GM23248 (cell line): ENCODE results near the gene ENO2. TPM values are rescaled to one million over a fixed set of nuclear protein-coding genes. Genes with fewer than 3 reads are reported as not detected.
"Not testable (repeated sequence)": the region's sequence is repeated elsewhere in the genome, so short reads cannot be mapped to it uniquely, and the experiment has no call there.

Experiments
- DNase-seq: peaks from one replicate; pipeline ENCODE4 v3.0.0-alpha.2; 2015
- H2AFZ ChIP-seq: fragments of 200-600 bp; sonication (generic); 2 replicates; pipeline ENCODE4 v1.6.1; 2016; ENCODE audit warnings: antibody characterized with exemption
- H3F3A ChIP-seq: fragments of 200-600 bp; sonication (generic); 2 replicates; pipeline ENCODE4 v1.6.1; 2016; ENCODE audit warnings: mild to moderate bottlenecking, antibody characterized with exemption, mixed run types; ENCODE audit not compliant: insufficient read depth
- H3K27ac ChIP-seq: fragments of 200-600 bp; sonication (generic); 2 replicates; pipeline ENCODE4 v1.5.1; 2016; ENCODE audit warnings: mild to moderate bottlenecking
- H3K27me3 ChIP-seq: fragments of 200-600 bp; sonication (generic); replicated peaks from 2 replicates; pipeline ENCODE4 v1.6.1; 2016; ENCODE audit warnings: mild to moderate bottlenecking; ENCODE audit not compliant: insufficient read depth
- H3K36me3 ChIP-seq: fragments of 200-600 bp; sonication (generic); 2 replicates; pipeline ENCODE4 v1.6.1; 2016; ENCODE audit warnings: low read depth, mild to moderate bottlenecking
- H3K4me1 ChIP-seq: fragments of 200-600 bp; sonication (generic); 2 replicates; pipeline ENCODE4 v1.6.1; 2016; ENCODE audit warnings: mild to moderate bottlenecking; ENCODE audit not compliant: insufficient read depth
- H3K4me2 ChIP-seq: fragments of 200-600 bp; sonication (generic); one replicate; pipeline ENCODE4 v1.6.1; 2016; ENCODE audit warnings: mild to moderate bottlenecking; ENCODE audit not compliant: unreplicated experiment
- H3K4me3 ChIP-seq: fragments of 200-600 bp; sonication (generic); 2 replicates; pipeline ENCODE4 v1.5.1; 2016; ENCODE audit warnings: mild to moderate bottlenecking
- H3K79me2 ChIP-seq: fragments of 200-600 bp; sonication (generic); 2 replicates; pipeline ENCODE4 v1.6.1; 2016; ENCODE audit warnings: mild to moderate bottlenecking; ENCODE audit not compliant: insufficient read depth
- H3K9ac ChIP-seq: fragments of 200-600 bp; sonication (generic); 2 replicates; pipeline ENCODE4 v1.6.1; 2016; ENCODE audit warnings: mild to moderate bottlenecking
- H3K9me2 ChIP-seq: fragments of 200-600 bp; sonication (generic); 2 replicates; pipeline ENCODE4 v1.6.1; 2016; ENCODE audit warnings: mixed run types, mild to moderate bottlenecking, moderate library complexity; ENCODE audit not compliant: insufficient read depth
- H3K9me3 ChIP-seq: fragments of 200-600 bp; sonication (generic); one replicate; pipeline ENCODE4 v1.6.1; 2017; ENCODE audit warnings: low read depth
- H4K20me1 ChIP-seq: fragments of 200-600 bp; sonication (generic); 2 replicates; pipeline ENCODE4 v1.6.0; 2016; ENCODE audit not compliant: insufficient read depth
- EZH2 ChIP-seq: fragments of 200-600 bp; sonication (generic); IDR thresholded peaks from 2 replicates; pipeline ENCODE4 v1.6.1; 2018; ENCODE audit warnings: antibody characterized with exemption, mild to moderate bottlenecking; ENCODE audit not compliant: insufficient read depth, poor library complexity, severe bottlenecking
- EZH2phosphoT487 ChIP-seq: fragments of 200-600 bp; sonication (generic); IDR thresholded peaks from 2 replicates; pipeline ENCODE4 v1.6.1; 2018; ENCODE audit warnings: antibody characterized with exemption, moderate library complexity, mild to moderate bottlenecking, low read depth; ENCODE audit not compliant: insufficient read depth
- WGBS, 2 experiments: methylation state at CpG; one replicate each; pipeline ENCODE4 v1.1.6; 2015 to 2017; ENCODE audit warnings: low lambda C conversion rate in 2 of 2, low coverage in 1 of 2; ENCODE audit errors: missing lambda C conversion rate in 2 of 2; 5-methylcytosine and 5-hydroxymethylcytosine counted together
- in situ Hi-C: fragments of 300-500 bp; cut with MboI; formaldehyde crosslinking; loops from 2 replicates; pipeline ENCODE4 v1.15.0; 2020
- polyA plus RNA-seq: library from polyadenylated mRNA; unstranded; fragments of >200 nt; fragmentation: Nextera tagmentation; extraction: Ambion mirVana; gene quantifications from 2 replicates; pipeline ENCODE4 v1.2.1, GENCODE V29; 2016
- total RNA-seq: library from RNA; depleted of rRNA; stranded (reverse); fragments of >200 nt; shearing (Covaris generic); gene quantifications from 2 replicates; pipeline ENCODE4 v1.2.3, GENCODE V29; 2014

Gene ENO2
- total and polyA plus RNA-seq, 2 experiments from 2014 or later: 10.1 to 34.2 TPM

DNA sequence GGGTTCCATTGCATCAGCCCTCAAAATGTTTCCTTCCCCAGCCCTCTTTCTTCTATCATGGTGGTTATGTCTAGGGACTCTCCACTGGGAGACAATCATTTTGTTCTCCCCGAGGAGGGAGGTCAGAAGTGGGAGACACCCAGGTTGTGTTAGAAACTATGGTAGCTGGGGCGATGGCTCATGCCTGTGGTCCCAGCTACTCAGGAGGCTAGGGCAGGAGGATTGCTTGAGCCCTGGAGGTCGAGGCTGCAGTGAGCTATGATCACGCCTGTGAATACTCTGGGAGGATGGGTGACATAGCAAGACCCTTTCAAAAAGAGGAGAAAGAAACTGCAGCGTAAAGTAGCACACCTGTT, 22.8 kb upstream of the ENO2 start:
- 92 to 95% methylated on average over 5 of the region's 5 CpGs for WGBS, 2 experiments
- Histone ChIP-seq H3K27me3 (no peaks in the 10 kb centered on the region), H3K4me3 (peak overlapping the region; percentile 73), H3K9me3 (no peaks in the 10 kb centered on the region), H3K9ac (peak overlapping the region; percentile 87), H2AFZ (peak overlapping the region; percentile 97), H3K36me3 (no peaks in the 10 kb centered on the region), H4K20me1 (no peaks in the 10 kb centered on the region), H3F3A (peaks cover 20% of the 10 kb centered on the region), H3K4me2 (peak overlapping the region; percentile 81), H3K27ac (peak overlapping the region; percentile 88), H3K4me1 (peaks cover 10% of the 10 kb centered on the region; the same call in 1 of the 2 replicates), H3K9me2 (no peaks in the 10 kb centered on the region), H3K79me2 (no peaks in the 10 kb centered on the region)
- no peak for DNase-seq
- TF ChIP-seq EZH2phosphoT487 (no peak), EZH2 (no peak)
- in situ Hi-C loops: no loop called here

DNA sequence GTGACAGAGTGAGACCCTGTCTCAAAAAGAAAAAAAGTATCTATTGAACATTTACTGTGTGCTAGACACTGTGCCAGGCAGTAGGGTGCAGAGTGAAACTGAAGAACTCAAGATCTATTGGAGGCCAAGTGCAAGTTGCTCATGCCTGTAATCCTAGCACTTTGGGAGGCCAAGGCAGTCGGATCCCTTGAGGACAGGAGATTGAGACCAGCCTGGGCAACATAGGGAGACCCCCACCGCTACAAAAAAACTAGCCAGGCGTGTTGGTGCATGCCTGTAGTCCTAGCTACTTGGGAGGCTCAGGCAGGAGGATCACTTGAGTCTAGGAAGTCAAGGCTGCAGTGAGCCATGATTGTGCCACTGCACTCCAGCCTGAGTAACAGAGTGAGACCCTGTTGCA, 21.7 kb upstream of the ENO2 start:
- WGBS, 2 experiments: 82 to 83% methylated on average over 3 of the region's 3 CpGs
- H2AFZ ChIP-seq, H3K9me3 ChIP-seq, H3K27me3 ChIP-seq, H3K9me2 ChIP-seq, H3K36me3 ChIP-seq, H3K4me1 ChIP-seq, H3K9ac ChIP-seq, H4K20me1 ChIP-seq, H3K79me2 ChIP-seq, H3K4me2 ChIP-seq, H3K27ac ChIP-seq, H3K4me3 ChIP-seq, DNase-seq, in situ Hi-C loops: not testable (repeated sequence)
- H3F3A ChIP-seq: peaks cover 20% of the 10 kb centered on the region

DNA sequence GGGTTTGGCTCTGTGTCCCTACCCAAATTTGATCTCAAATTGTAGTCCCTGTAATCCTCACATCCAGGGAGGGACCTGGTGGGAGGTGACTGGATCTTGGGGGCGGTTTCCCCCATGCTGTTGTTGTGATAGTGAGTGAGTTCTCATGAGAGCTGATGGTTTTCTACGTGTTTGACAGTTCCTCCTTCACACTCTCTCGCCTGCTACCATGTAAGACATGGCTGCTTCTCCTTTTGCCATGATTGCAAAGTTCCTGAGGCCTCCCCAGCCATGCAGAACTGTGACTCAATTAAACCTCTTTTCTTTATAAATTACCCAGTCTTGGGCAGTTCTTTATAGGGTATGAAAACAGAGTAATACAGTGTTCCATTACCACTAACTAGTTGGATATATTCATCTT, 20.1 kb upstream of the ENO2 start:
- 90 to 97% methylated on average over 3 of the region's 3 CpGs for WGBS, 2 experiments
- H3K27ac ChIP-seq: no peak overlapping the region
- H3K4me1 ChIP-seq: peaks cover 10% of the 10 kb centered on the region; the same call in 1 of the 2 replicates
- in situ Hi-C loops: no loop called here
- H3K79me2 ChIP-seq: no peaks in the 10 kb centered on the region
- H4K20me1 ChIP-seq: no peaks in the 10 kb centered on the region
- no peaks in the 10 kb centered on the region for H3K36me3 ChIP-seq
- H3K9ac ChIP-seq: no peak overlapping the region
- TF ChIP-seq EZH2: no peak
- no peak for TF ChIP-seq EZH2phosphoT487
- no peak overlapping the region for H2AFZ ChIP-seq
- no peaks in the 10 kb centered on the region for H3K9me3 ChIP-seq
- no peak overlapping the region for H3K4me2 ChIP-seq
- H3K9me2 ChIP-seq: no peaks in the 10 kb centered on the region
- no peaks in the 10 kb centered on the region for H3K27me3 ChIP-seq
- peaks cover 17% of the 10 kb centered on the region for H3F3A ChIP-seq
- DNase-seq: no peak
- no peak overlapping the region for H3K4me3 ChIP-seq

DNA sequence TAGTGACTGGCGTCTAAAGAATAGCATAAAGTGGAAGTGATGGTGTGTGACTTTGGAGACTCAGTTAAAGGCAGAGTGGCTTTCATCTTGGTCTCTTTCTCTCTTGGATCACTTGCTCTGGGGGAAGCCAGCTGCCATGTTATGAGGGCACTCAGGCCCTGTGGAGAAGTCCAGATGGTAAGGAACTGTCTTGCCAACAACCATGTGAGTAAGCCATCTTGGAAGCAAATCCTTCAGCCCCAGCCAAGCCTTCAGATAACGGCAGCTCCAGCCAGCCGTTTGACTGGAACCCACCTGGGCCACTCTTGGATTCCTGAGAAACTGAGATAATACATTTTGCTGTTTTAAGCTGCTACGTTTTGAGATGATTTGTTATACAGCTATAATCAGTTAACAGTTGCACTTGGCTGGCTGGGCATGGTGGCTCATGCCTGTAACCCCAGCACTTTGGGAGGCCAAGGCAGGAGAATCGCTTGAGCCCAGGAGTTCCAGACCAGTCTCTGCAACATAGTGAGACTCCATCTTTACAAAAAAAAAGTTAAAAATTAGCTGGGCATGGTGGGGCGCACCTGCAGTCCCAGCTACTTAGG, 17.4 kb upstream of the ENO2 start:
- Histone ChIP-seq H3K4me3 (no peak overlapping the region), H3K4me2 (no peak overlapping the region), H3K9me3 (no peaks in the 10 kb centered on the region), H3K27ac (no peak overlapping the region), H3K27me3 (no peaks in the 10 kb centered on the region), H2AFZ (no peak overlapping the region), H3K9ac (no peak overlapping the region), H3K79me2 (no peaks in the 10 kb centered on the region), H3K9me2 (no peaks in the 10 kb centered on the region), H3F3A (no peaks in the 10 kb centered on the region), H3K4me1 (no peaks in the 10 kb centered on the region), H3K36me3 (no peaks in the 10 kb centered on the region), H4K20me1 (no peaks in the 10 kb centered on the region)
- WGBS, 2 experiments: 53% methylated on average over 6 of the region's 6 CpGs
- DNase-seq: no peak
- in situ Hi-C loops: no loop called here
- TF ChIP-seq EZH2: no peak
- TF ChIP-seq EZH2phosphoT487: no peak

DNA sequence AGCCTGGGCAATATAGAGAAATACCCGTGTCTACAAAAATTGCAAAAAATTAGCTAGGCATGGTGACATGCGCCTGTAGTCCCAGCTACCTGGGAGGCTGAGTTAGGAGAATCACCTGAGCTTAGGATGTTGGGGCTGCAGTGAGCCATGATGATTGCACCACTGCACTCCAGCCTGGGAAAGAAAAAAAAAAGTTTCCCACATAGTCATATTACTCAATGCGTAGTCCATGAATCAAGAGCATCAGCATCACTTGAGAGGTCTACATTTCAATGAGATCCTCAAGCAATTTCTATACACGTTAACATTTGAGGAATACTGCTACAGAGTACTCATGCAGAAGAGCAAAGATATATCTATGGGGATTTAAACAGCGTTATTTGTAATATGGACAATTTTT, 15.0 kb upstream of the ENO2 start:
- Histone ChIP-seq H3K36me3 (no peaks in the 10 kb centered on the region), H3K4me2 (no peak overlapping the region), H3K79me2 (no peaks in the 10 kb centered on the region), H2AFZ (no peak overlapping the region), H4K20me1 (no peaks in the 10 kb centered on the region), H3K9ac (no peak overlapping the region), H3K4me3 (no peak overlapping the region), H3K4me1 (peaks cover 4% of the 10 kb centered on the region; the same call in 1 of the 2 replicates), H3K27me3 (no peaks in the 10 kb centered on the region), H3K9me2 (no peaks in the 10 kb centered on the region), H3K27ac (no peak overlapping the region), H3K9me3 (no peaks in the 10 kb centered on the region), H3F3A (no peaks in the 10 kb centered on the region)
- TF ChIP-seq EZH2phosphoT487: no peak
- no peak for TF ChIP-seq EZH2
- in situ Hi-C loops: no loop called here
- 90% methylated on average over 5 of the region's 5 CpGs for WGBS, 2 experiments
- DNase-seq: no peak
